Measurements from ENCODE around the gene SLC29A1. TPM values are rescaled to one million over a fixed set of nuclear protein-coding genes. Genes with fewer than 3 reads are reported as not detected.

SLC29A1 gene
- total RNA-seq, 1 donor, result 26.9 TPM

DNA sequence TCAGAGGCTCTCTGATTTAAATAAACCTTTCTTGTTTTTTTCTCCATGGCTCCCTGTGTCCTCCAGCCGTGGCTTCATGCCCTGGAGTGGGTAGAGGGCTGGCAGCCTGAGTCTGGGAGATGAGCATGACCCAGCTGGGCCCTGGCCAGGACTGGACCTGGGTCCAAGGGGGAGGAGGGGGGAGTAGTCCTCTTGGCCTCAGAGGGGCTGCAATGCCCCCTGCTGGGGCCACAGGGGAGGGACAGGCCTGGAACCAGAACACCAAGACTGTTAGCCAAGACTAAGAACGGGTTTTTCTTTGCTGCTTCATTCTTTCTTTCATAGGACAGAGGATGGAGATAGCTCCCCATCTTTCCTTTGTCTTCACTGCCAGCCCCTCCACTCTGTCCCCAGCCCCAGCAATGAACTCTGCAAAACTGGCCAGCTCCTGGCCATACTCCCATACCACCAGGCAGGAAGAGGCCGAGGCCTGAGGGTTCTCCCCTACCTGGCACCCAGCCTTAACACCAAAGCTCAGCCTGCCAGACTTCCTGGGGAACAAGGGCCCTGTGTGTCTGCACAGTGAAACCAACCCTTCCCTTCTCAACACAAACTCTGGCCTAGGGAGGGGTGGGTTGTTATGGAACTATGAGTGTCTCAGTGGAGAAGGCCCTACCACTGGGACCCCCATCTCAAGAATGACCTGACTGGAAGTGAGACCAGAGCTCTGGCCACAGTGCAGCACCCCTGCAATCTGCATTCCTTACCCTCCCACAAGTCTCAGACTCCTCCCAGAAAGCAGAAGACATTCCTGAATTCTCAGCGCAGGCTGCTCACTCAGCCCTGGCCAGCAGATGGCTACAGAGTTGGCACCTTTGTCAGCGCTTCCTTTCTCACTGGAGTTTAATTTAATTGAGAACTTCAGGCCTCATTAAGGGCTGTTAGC, 11.0 kb downstream of the SLC29A1 start:
- peak in 1 of 3 donors; percentile 57 for DNase-seq (ENCODE audit: low read depth in 2 of 3, low spot score in 2 of 3)

DNA sequence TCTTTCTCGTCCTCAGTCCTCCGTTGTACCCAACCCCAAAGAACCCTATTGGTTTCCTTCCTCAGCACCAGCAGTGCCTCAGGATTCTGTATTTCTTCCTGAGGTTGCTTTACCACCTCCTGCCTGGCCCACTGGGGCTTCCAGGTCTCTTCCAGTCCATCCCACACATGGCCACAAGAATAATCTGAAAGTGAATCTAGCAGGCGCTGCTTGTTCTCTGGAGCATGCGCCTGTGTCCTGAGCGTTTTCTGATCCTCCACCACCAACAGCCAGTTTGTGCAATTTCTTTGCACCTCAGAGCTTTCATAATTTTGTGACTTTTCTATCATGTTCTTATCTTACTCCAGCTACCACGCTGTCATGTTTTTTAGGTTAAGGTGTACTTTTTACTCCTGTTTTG, 11.9 kb downstream of the SLC29A1 start:
- DNase-seq (ENCODE audit: low read depth in 2 of 3, low spot score in 2 of 3), result no peak

DNA sequence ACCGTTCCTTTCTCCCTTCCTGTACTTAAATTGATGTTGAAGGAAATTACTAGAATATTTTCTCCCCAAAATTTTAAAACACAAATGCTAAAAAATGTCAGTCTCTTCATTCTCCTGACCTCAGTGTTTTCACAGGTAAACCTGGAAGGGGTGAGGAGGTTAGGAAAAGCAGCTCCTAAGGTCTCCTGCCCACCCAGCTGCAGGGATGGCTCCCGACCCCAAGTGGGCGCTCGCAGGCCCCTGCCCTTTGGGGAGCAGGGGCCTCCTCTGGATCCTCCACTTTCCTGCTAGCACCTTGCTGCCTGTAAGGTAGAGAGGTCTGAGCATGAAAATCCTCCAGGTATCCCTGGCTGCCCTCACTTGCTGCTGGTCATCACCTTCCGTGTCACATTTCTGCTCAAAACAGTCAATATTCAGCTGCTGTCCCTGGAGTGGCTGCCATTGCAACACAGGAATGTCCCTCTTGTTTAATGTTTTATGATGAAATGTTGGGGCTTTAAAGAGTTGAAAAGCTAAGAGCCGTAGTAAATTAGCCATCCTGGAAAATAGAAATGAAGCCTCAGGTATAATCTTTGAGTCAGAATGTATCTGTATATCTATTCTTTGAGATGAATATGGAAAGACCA, 12.6 kb downstream of the SLC29A1 start:
- DNase-seq (ENCODE audit: low read depth in 2 of 3, low spot score in 2 of 3), result no peak

DNA sequence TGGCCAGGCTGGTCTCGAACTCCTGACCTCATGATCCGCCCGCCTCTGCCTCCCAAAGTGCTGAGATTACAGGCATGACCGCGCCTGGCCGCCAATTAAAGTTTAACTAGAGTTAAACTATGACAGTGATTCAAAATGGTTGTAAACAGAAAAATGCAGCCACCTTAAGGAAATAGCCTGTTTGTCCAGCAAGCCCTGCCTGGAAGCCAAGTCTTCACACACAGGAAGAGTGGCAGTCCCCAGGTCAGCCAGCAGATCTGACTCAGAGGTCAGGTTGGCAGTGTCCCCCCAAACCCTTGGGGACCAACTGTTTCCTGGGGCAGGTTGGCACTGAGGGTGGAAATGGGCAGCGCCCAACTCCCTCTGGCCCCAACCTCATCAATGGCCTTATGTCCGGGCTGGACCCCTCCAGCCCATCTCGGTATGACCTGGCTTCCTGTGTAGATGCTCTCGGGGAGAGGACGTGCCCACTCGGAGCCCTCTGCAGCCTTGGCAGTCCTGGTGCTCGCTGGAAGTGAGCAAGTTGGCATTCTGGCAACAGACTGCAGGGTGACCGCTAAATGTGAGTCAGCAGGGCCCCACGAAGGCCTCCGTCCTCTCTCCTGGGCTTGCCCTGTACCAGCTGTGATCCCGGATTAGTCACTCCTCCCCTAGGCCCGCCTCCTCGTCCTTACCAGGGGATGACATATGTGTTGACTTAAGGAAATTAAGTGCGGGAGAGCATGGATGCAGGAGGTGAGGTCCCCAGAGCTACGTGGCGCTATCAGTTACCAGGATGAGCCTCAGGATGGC, 13.8 kb downstream of the SLC29A1 start:
- peak in 2 of 3 donors; percentile 92 to 95 for DNase-seq (ENCODE audit: low read depth in 2 of 3, low spot score in 2 of 3)

DNA sequence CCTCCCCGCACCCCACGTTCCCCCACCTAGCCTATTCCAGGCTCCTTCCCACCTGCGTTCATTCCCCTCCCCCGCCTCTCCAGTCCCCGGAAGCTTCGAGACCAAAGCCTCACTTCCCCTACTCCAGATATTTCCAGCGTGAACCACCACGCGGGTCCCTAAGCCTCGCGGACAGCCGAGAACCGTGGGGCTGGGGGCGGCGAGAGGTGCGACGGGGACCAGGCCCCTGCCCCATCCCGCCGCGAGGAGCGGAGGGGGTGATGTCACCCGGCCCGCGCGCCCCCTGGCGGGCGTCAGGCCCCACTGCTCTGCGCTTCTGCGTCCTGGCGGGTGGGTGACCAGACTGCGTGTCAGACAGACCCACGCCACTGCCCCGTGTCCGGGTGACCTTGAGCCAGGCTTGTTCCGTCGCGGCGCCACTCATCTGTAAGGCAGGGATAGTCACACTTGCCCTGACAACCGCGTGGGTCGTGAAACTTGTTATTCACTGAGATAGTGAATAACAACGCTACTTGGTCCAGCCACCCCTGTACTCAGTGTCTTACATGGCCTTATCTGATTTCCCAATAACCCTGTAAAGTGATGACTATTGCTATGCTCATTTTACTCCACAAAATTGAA, 14.5 kb downstream of the SLC29A1 start:
- DNase-seq (ENCODE audit: low read depth in 2 of 3, low spot score in 2 of 3), result peak; percentile 65 to 84 (median 73)

DNA sequence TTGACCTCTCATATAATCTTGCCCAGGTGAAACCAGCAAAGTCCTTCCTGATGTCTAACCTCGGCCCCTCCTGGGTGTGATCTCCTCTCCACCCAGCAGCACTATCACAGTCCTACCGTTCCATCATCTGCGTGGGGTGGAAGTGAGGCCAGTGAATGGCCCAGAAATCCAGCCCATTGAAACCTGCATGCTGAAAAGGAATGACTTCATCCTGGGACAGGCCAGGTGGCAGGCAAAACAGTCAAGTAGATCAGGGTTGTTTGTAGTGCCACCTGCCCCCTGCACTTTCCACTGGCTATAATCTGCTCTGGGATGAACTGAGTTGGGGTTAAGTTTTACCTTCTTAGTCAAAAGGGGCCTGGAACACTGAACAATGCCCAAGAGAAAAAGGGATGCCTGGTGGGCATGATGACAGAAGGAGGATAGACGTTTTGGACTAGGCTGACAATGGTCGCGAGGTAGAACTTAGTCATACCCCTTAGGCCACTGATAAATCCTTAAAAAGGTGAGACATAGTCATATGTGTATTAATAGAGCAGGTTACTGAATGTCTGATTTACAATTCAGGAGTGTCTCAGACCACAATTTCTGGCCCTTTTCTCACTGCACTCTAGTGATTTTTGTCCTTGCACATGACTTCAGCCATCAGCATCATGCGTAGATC, 15.4 kb downstream of the SLC29A1 start:
- no peak for DNase-seq (ENCODE audit: low read depth in 2 of 3, low spot score in 2 of 3)

DNA sequence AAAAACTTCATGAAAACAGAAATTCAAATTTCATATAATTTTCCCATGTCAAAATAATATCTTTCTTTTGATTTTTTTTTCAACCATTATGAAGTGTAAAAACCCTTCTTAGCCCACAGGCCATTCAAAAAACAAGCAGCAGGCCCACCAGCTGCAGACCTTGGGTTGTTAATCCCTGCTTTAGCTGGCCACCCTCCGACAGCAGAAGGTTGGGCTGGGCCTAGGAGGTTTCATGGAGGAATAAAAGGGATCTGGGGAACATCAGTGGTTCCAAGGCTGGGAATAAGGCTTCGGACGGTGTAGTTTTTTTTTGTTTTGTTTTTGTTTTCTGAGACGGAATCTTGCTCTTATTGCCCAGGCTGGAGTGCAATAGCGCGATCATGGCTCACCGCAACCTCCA, 19.9 kb downstream of the SLC29A1 start:
- DNase-seq (ENCODE audit: low read depth in 2 of 3, low spot score in 2 of 3), result no peak

DNA sequence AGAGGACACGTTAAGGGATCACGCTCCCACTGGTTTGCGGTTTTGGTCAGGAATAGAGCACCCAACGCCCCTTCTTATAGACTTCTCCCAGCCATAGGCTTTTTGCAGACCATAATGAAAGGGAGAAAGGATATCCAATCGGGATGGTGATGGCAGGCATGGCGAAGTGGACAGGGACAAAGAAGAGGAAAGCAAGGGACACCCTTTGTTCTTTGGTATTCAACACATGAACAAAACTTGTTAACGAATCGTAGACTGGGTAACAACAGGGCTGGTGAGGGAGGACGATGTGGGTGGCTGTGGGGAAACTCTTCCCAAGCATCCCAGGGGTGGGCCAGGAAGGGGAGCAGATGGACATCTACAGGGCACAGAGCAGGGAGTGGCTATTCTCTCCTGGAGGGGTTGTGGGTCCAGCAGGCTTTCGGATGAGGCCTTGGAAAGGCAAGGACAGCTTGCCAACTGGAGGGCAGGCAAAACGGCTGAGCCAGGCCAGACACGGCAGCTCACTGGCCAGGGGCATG, 22.1 kb downstream of the SLC29A1 start:
- no peak for DNase-seq (ENCODE audit: low read depth in 2 of 3, low spot score in 2 of 3)

DNA sequence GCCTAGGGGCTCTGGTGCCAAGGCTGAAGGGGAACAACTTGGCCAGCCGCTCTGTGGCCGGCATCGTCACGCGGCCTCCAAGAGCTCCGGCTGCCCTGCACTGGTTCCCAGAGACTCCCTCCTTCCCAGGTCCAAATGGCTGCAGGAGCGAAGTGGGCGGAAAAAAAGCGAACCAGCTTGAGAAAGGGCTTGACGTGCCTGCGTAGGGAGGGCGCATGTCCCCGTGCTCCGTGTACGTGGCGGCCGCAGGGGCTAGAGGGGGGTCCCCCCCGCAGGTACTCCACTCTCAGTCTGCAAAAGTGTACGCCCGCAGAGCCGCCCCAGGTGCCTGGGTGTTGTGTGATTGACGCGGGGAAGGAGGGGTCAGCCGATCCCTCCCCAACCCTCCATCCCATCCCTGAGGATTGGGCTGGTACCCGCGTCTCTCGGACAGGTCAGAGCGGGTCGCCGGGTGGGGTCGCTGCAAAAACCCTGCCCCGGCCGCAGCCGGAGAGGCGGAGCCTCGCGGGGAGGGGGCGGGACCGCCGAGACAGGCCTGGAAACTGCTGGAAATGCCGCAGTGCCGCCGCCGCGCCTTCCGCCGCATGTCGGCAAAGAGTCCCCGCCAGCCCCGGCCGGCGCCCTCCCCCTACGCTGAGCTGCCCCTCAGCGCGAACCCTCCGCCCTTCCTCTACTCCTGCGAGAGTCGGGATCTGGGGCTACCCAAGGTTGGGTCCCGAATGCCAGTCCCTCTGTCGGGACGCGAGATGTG, 22.7 kb downstream of the SLC29A1 start:
- peak; percentile 68 to 83 (median 77) for DNase-seq (ENCODE audit: low read depth in 2 of 3, low spot score in 2 of 3)

DNA sequence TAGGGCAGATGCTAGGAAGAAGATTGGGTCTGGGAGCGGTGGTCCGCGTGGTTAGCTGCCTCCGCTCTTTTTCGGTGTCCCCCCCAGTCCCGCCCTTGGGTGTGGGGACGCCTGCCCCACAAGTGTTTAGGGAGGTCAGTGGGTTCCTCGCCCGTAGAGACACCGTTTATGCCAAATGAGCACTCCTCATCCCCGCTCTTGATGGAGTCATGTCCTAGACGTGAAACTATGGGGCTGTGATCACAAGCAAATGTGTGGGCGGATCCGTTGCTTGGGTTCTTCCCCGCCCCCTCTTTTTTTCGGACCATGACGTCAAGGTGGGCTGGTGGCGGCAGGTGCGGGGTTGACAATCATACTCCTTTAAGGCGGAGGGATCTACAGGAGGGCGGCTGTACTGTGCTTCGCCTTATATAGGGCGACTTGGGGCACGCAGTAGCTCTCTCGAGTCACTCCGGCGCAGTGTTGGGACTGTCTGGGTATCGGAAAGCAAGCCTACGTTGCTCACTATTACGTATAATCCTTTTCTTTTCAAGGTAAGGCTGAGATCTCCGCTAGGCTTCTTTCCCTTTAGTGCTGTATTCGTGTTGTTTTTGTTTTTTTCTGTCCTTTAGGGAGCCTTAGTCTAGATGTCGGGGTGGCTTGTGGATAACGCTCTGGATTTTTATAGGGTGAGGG, 23.4 kb downstream of the SLC29A1 start, which contains the start of gene HSP90AB1:
Gene HSP90AB1 (plus strand): TSS at position 439 of the 675 bp plus-strand sequence. CDS start 1,529 bp downstream, outside the sequence.
- DNase-seq (ENCODE audit: low read depth in 2 of 3, low spot score in 2 of 3), result peak; percentile 90 to 98 (median 95)

DNA sequence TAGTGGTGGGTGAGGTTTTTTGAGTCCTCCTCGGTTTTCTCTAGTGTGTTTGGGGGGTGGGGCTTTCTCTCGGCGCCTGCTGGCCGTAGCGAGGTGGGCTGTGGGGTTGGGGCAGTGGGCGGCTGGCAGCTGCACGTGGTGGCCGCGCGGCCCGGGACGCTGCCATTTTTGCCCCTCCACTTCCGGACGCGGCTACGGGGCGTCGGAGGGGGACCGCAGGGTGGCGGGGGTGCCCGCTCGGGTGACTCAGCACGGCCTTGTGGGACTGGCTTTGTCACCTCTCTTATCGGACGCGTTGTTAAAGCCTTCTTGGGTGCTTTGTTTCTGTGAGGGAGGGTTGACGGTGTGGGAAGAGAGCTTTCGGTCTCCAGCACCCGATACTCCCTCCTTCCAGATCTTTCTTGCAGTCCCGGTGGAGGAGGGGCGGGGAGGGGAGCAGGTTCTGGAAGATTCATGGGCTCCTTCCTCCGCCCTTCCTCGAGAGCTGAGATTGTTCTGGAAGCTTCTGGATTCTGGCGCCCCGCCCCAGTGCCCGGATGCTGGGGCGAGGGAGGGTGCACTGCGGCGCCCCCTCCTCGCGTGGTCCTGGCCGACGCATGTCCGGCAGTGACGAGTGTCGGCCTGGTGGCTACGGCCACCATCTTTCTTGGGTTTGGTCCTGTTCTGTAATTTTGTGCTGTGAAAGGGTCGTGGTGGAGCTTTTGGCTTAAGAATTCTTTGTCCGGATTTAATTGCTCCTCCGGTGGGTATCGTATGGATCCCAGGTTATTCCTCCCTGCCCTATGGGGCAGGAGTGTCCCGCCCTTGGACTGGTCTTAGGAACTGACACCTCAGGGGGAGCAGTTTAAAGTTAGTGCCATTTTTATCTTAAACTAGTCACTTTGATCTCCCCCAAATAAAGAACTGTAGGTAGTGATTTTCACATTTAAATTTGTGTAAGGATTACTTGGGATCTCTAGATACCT, 24.2 kb downstream of the SLC29A1 start:
- DNase-seq (ENCODE audit: low read depth in 2 of 3, low spot score in 2 of 3), result peak in 2 of 3 donors; percentile 90 to 91

DNA sequence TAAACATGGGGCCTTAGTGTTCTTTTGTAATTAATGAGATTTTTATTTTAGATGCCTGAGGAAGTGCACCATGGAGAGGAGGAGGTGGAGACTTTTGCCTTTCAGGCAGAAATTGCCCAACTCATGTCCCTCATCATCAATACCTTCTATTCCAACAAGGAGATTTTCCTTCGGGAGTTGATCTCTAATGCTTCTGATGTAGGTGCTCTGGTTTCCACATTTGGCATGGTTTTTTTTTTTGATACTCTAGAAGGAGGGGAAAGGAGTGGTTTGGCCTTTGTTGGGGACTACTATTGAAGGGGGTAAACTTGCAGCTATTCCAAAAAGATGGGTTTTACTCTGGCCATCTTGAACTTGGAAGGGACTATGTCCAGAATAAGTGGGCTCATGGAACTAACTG, 25.2 kb downstream of the SLC29A1 start:
- no peak for DNase-seq (ENCODE audit: low read depth in 2 of 3, low spot score in 2 of 3)

DNA sequence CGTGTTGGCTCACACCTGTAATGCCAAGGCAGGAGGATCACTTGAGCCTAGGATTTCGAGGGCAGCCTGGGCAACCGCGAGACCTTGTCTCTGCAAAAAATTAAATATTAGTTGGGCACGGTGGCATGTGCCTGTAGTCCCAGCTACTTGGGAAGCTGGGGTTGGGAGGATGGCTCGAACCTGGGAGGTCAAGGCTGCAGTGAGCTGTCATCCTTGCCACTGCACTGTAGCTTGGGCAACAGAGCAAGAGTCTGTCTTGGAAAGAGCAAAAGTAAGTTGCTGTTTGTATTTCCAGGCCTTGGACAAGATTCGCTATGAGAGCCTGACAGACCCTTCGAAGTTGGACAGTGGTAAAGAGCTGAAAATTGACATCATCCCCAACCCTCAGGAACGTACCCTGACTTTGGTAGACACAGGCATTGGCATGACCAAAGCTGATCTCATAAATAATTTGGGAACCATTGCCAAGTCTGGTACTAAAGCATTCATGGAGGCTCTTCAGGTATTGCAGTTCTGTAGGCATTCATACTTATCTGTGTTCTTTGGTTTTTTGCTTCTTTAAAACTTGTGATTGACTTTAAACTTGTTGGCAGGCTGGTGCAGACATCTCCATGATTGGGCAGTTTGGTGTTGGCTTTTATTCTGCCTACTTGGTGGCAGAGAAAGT, 25.8 kb downstream of the SLC29A1 start:
- no peak for DNase-seq (ENCODE audit: low read depth in 2 of 3, low spot score in 2 of 3)

DNA sequence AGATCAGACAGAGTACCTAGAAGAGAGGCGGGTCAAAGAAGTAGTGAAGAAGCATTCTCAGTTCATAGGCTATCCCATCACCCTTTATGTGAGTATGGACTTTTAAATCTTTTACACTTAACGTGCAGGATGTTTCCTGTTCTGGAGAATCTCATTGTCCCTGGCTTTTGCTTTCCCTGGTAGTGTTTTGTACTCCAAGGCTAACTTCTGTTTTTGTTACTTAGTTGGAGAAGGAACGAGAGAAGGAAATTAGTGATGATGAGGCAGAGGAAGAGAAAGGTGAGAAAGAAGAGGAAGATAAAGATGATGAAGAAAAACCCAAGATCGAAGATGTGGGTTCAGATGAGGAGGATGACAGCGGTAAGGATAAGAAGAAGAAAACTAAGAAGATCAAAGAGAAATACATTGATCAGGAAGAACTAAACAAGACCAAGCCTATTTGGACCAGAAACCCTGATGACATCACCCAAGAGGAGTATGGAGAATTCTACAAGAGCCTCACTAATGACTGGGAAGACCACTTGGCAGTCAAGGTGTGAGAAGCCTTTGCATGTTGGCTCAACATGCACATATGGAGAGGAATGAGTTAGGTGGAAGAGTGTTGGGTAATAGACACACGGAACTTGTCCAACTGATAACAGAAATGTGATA, 26.8 kb downstream of the SLC29A1 start:
- DNase-seq (ENCODE audit: low read depth in 2 of 3, low spot score in 2 of 3), result no peak

DNA sequence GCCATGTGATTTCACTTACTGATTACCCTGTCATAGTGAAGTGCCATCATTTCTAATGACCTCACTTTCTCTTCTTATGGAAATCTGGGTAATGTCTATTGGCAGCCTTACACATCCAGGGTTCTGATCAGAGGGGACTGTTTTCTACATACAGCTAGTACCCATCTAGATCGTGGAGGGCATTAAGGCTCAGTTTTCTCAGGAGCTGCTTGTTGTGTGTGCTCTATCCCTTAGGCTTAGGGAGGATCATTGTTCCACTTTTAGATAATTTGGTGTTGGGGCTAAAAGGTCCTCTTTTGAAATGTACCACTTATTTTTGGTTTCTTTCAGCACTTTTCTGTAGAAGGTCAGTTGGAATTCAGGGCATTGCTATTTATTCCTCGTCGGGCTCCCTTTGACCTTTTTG, 27.3 kb downstream of the SLC29A1 start:
- no peak for DNase-seq (ENCODE audit: low read depth in 2 of 3, low spot score in 2 of 3)

Data from hematopoietic multipotent progenitor cell (in vitro differentiated cells).